Activated CD8-positive, alpha-beta memory T cell treated with anti-CD3 and anti-CD28 coated beads, Interleukin-2, amount 10 ng/mL, durations not matched to agents 7 days and 5 days (primary cell): ENCODE data around the gene HP. TPM values are rescaled to one million over a fixed set of nuclear protein-coding genes. Genes with fewer than 3 reads are reported as not detected.
"Not testable (repeated sequence)": the region's sequence is repeated elsewhere in the genome, so short reads cannot be mapped to it uniquely, and the experiment has no call there.

Experiments used
- ATAC-seq: fragments of 150-1000 bp; cut with Tn5 transposase; one replicate; pipeline ENCODE4 v1.10.0; 2021; ENCODE audit warnings: moderate library complexity
- CTCF ChIA-PET: fragments of 350-600 bp; sonication (Branson Sonifier 250); formaldehyde crosslinking; loops from one replicate; lab custom pipeline; 2021; ENCODE audit warnings: antibody characterized with exemption; lab: Charles Lee
- DNase-seq: peaks from one replicate; pipeline ENCODE4 v3.0.0-alpha.2; 2020
- H3K27ac Mint-ChIP-seq: one replicate; pipeline ENCODE4 v1.8.0; 2021; ENCODE audit warnings: mild to moderate bottlenecking, mixed read lengths
- H3K27me3 Mint-ChIP-seq: one replicate; pipeline ENCODE4 v1.8.0; 2021; ENCODE audit warnings: mixed read lengths
- H3K36me3 Mint-ChIP-seq: one replicate; pipeline ENCODE4 v1.8.0; 2021; ENCODE audit warnings: mild to moderate bottlenecking, mixed read lengths
- H3K4me1 Mint-ChIP-seq: one replicate; pipeline ENCODE4 v1.8.0; 2021; ENCODE audit warnings: mixed read lengths
- H3K4me3 Mint-ChIP-seq: one replicate; pipeline ENCODE4 v1.8.0; 2021; ENCODE audit warnings: mild to moderate bottlenecking, moderate library complexity, mixed read lengths
- H3K9me3 Mint-ChIP-seq: one replicate; pipeline ENCODE4 v1.8.0; 2022; ENCODE audit warnings: low read depth, mixed read lengths
- total RNA-seq, 2 experiments: library from RNA; stranded (reverse); gene quantifications; one replicate each; pipeline ENCODE4 v1.2.3, GENCODE V29; 2021

The HP gene, protein sequence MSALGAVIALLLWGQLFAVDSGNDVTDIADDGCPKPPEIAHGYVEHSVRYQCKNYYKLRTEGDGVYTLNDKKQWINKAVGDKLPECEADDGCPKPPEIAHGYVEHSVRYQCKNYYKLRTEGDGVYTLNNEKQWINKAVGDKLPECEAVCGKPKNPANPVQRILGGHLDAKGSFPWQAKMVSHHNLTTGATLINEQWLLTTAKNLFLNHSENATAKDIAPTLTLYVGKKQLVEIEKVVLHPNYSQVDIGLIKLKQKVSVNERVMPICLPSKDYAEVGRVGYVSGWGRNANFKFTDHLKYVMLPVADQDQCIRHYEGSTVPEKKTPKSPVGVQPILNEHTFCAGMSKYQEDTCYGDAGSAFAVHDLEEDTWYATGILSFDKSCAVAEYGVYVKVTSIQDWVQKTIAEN
- total RNA-seq, result not detected

GRCh38 chr16:72054254-72054847, at the start of gene HP:
Gene HP (plus strand): TSS chr16:72054505. CDS start chr16:72054653, 148 bp downstream.
- H3K27me3 Mint-ChIP-seq, H3K4me1 Mint-ChIP-seq, H3K4me3 Mint-ChIP-seq, H3K27ac Mint-ChIP-seq, H3K36me3 Mint-ChIP-seq, DNase-seq, H3K9me3 Mint-ChIP-seq, ATAC-seq: not testable (repeated sequence)
- CTCF ChIA-PET, result interaction anchor here (1.0 kb wide), 1 partner anchor 12 kb away, joined by 4 read pairs; no protein-coding TSS in a partner anchor

- DNase-seq, ATAC-seq, CTCF ChIA-PET, H3K36me3 Mint-ChIP-seq, H3K27me3 Mint-ChIP-seq, H3K27ac Mint-ChIP-seq, H3K9me3 Mint-ChIP-seq: not testable (repeated sequence)
- peak overlapping the region; percentile 90 for H3K4me3 Mint-ChIP-seq
- H3K4me1 Mint-ChIP-seq, result peaks cover 31% of the 10 kb centered on the region
Observed at GRCh38 chr16:72008065-72008423, 46.3 kb upstream of the HP start.

- H3K27ac Mint-ChIP-seq, result peak within 1 kb of the TSS; percentile 86
- no peaks in the 10 kb centered on the region for H3K9me3 Mint-ChIP-seq
- CTCF ChIA-PET, result no interaction called here
- H3K4me3 Mint-ChIP-seq, result peak within 1 kb of the TSS; percentile 90
- no peaks in the 10 kb centered on the region for H3K27me3 Mint-ChIP-seq
- ATAC-seq (peak; percentile 100), DNase-seq (peak; percentile 99)
- H3K4me1 Mint-ChIP-seq, result peaks cover 37% of the 10 kb centered on the region
- peaks cover 3% of the 10 kb centered on the region for H3K36me3 Mint-ChIP-seq
Observed at GRCh38 chr16:72008424-72009216, 45.7 kb upstream of the HP start, which contains the start of gene DHODH. Gene DHODH (plus strand): TSS chr16:72008744. CDS start chr16:72008765, 21 bp downstream.

DNA sequence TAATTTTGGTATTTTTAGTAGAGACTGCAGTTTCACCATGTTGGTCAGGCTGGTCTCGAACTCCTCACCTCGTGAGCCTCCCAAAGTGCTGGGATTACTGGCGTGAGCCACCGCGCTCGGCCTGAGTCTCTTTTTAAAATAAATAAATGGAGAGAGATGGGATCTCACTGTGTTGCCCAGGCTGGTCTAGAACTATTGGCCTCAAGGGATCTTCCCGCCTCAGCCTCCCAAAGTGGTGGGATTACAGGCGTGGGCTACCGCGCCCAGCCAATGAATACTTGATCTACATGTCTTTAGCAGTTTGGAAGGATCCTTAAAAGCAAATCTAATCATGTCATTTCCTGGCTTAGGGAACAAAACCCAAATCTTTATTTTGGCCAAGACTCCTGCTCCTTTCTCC, 44.5 kb upstream of the HP start:
- Mint-ChIP-seq H3K9me3 (no peaks in the 10 kb centered on the region), H3K27ac (no peak overlapping the region), H3K4me3 (peak overlapping the region; percentile 47), H3K27me3 (no peaks in the 10 kb centered on the region), H3K4me1 (peaks cover 41% of the 10 kb centered on the region), H3K36me3 (peaks cover 5% of the 10 kb centered on the region)
- DNase-seq, result no peak
- ATAC-seq, result no peak
- CTCF ChIA-PET, result no interaction called here

GRCh38 chr16:72012607-72013006, 41.7 kb upstream of the HP start:
- Mint-ChIP-seq H3K36me3 (peaks cover 7% of the 10 kb centered on the region), H3K27me3 (no peaks in the 10 kb centered on the region), H3K27ac (peak overlapping the region; percentile 41), H3K9me3 (no peaks in the 10 kb centered on the region), H3K4me1 (peaks cover 38% of the 10 kb centered on the region), H3K4me3 (no peak overlapping the region)
- DNase-seq (no peak), ATAC-seq (no peak)
- CTCF ChIA-PET, result interaction anchor here (0.5 kb wide), 1 partner anchor 80 kb away, joined by 3 read pairs; no protein-coding TSS in a partner anchor

DNA sequence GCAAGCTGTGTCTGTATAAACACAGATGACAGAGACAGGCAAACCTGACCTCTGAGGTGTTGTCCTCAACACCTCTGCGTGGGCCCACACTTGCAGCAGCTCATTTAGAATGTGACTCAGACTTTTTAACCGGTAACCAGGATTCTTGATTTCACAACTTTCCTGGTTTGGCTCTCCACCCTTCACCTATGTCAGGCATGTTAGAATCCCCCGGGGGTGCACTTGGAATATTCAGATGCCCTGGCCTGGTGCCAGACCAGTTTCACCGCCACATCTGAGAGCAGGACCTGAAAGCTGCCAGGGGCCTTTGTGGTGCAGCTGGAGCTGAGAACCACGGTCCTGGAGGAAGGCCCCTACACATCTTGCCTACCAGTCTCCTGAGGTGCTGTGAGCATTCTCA, 40.9 kb upstream of the HP start:
- CTCF ChIA-PET, result no interaction called here
- H3K9me3 Mint-ChIP-seq, result no peaks in the 10 kb centered on the region
- H3K4me1 Mint-ChIP-seq, result peaks cover 37% of the 10 kb centered on the region
- no peak for ATAC-seq
- no peaks in the 10 kb centered on the region for H3K27me3 Mint-ChIP-seq
- H3K36me3 Mint-ChIP-seq, result peaks cover 9% of the 10 kb centered on the region
- peak overlapping the region; percentile 62 for H3K27ac Mint-ChIP-seq
- no peak for DNase-seq
- no peak overlapping the region for H3K4me3 Mint-ChIP-seq

DNA sequence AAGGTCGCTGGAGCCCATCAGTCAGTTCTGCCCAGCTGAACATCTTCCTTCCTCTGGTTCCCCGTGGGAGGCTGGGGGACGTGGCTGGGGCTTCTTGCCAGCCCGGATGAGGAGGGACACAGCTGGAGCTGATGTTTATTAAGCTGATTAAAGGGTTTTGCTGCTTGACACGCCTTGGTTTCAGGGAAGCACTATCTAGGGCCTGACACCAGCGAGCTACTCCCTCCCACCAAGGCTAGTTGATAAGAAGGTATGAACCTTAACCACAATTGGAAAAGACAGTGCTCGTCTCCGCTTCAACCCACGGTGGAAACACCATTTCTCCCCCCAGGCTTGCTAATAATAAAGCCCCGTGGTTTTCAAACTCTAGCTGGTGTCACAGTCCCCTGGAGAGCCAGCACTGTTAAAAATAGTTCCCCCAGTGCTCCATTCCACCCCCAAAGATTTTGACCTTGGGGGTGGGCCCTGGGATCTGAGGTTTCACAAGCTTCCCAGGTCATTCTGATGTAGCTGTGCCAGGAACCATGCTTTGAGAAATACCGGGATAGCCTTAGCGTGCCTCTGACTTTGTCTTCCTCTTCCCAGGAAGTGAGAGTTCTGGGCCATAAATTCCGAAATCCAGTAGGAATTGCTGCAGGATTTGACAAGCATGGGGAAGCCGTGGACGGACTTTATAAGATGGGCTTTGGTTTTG, 40.3 kb upstream of the HP start:
- no peak for ATAC-seq
- peaks cover 7% of the 10 kb centered on the region for H3K36me3 Mint-ChIP-seq

GRCh38 chr16:72014675-72015074, 39.6 kb upstream of the HP start:
- no peaks in the 10 kb centered on the region for H3K9me3 Mint-ChIP-seq
- H3K27ac Mint-ChIP-seq, result no peak overlapping the region
- peaks cover 7% of the 10 kb centered on the region for H3K36me3 Mint-ChIP-seq
- no peak overlapping the region for H3K4me3 Mint-ChIP-seq
- CTCF ChIA-PET, result interaction anchor here (0.5 to 1.1 kb wide), 3 partner anchors 13 to 90 kb away, joined by 3 read pairs; no protein-coding TSS in a partner anchor
- H3K4me1 Mint-ChIP-seq, result peaks cover 31% of the 10 kb centered on the region
- no peak for ATAC-seq
- no peak for DNase-seq
- no peaks in the 10 kb centered on the region for H3K27me3 Mint-ChIP-seq

More for the DNA sequence above, 40.3 kb upstream of the HP start:
- H3K27me3 Mint-ChIP-seq, result no peaks in the 10 kb centered on the region
- no peak overlapping the region for H3K4me3 Mint-ChIP-seq
- no peaks in the 10 kb centered on the region for H3K9me3 Mint-ChIP-seq
- CTCF ChIA-PET, result interaction anchor here (0.5 to 1.1 kb wide), 3 partner anchors 13 to 89 kb away, joined by 3 read pairs; no protein-coding TSS in a partner anchor
- no peak for DNase-seq
- peaks cover 33% of the 10 kb centered on the region for H3K4me1 Mint-ChIP-seq
- H3K27ac Mint-ChIP-seq, result peak overlapping the region; percentile 62

GRCh38 chr16:72015124-72015523, 39.2 kb upstream of the HP start:
- H3K36me3 Mint-ChIP-seq, result peaks cover 7% of the 10 kb centered on the region
- no peaks in the 10 kb centered on the region for H3K9me3 Mint-ChIP-seq
- no peaks in the 10 kb centered on the region for H3K27me3 Mint-ChIP-seq
- no peak overlapping the region for H3K4me3 Mint-ChIP-seq
- no peak for ATAC-seq
- no peak overlapping the region for H3K27ac Mint-ChIP-seq
- DNase-seq, result no peak
- peaks cover 27% of the 10 kb centered on the region for H3K4me1 Mint-ChIP-seq
- CTCF ChIA-PET, result interaction anchor here (1.1 kb wide), 2 partner anchors 14 to 74 kb away, joined by 3 read pairs; no protein-coding TSS in a partner anchor

DNA sequence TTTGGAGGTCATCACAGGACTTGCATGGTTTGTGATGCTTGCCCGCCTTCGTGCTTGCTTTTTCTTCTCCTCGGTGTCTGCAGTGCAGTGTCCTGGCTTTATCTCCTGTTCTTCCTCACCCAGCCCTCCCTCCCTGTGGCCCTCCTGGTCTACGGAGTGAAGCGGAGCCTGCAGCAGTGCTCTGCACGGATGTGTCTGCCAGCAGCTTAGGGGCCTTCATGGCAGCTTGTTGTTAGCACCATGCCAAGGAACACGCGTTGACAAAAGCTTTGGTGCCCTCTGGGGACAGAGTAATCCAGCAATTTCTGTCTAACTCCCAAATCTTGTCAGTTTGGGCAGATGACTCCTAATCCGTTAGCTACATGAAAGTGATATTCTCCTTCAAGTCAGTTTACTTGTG, 35.8 kb upstream of the HP start:
- no peak for ATAC-seq
- CTCF ChIA-PET, result no interaction called here

GRCh38 chr16:72021043-72021442, 33.3 kb upstream of the HP start:
- Mint-ChIP-seq H3K27ac (no peak overlapping the region), H3K4me1 (no peaks in the 10 kb centered on the region), H3K4me3 (no peak overlapping the region), H3K36me3 (peaks cover 17% of the 10 kb centered on the region), H3K27me3 (no peaks in the 10 kb centered on the region), H3K9me3 (no peaks in the 10 kb centered on the region)
- CTCF ChIA-PET, result no interaction called here
- DNase-seq (no peak), ATAC-seq (no peak)

More for the DNA sequence above, 35.8 kb upstream of the HP start:
- peaks cover 13% of the 10 kb centered on the region for H3K36me3 Mint-ChIP-seq
- no peak for DNase-seq
- peaks cover 6% of the 10 kb centered on the region for H3K4me1 Mint-ChIP-seq
- no peak overlapping the region for H3K27ac Mint-ChIP-seq
- no peak overlapping the region for H3K4me3 Mint-ChIP-seq
- no peaks in the 10 kb centered on the region for H3K27me3 Mint-ChIP-seq
- no peaks in the 10 kb centered on the region for H3K9me3 Mint-ChIP-seq

DNA sequence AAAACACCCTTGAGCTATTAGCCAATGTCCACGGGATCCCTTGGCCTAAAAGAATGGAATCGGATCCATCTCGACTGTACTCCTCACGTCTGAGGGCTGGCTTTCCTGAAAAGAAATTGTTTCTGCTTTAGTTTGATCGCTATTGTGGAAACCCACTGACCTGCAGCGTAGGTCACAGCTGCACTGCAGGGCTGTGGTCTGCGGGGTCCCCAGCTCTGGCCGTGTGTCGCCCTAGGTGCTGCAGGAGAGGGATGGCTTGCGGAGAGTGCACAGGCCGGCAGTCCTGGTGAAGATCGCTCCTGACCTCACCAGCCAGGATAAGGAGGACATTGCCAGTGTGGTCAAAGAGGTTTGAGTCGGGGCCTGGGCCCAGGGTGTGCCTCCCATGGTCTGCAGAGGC, 32.2 kb upstream of the HP start:
- CTCF ChIA-PET, result no interaction called here
- DNase-seq (no peak), ATAC-seq (no peak)
- no peak overlapping the region for H3K27ac Mint-ChIP-seq
- H3K4me1 Mint-ChIP-seq, result no peaks in the 10 kb centered on the region
- H3K4me3 Mint-ChIP-seq, result no peak overlapping the region
- H3K9me3 Mint-ChIP-seq, result no peaks in the 10 kb centered on the region
- H3K27me3 Mint-ChIP-seq, result no peaks in the 10 kb centered on the region
- peaks cover 17% of the 10 kb centered on the region for H3K36me3 Mint-ChIP-seq

DNA sequence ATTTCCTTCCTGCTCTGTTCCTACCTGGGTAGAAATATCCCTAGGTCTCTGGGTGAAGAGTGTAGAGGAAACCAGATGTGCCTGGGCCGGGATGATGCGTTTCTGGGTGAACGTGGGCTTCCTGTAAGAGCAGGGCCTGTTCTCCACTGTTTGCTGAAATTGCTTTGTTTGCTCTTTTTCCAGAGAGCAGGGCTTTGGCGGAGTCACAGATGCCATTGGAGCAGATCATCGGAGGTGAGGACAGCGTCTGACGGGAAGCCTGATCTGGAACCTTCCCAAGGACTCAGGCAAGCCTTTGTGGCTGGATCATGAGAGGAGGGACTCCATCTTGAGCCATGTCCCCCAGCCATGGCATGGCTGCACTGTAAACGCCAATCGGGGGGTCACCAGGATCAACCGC, 30.3 kb upstream of the HP start:
- peaks cover 19% of the 10 kb centered on the region for H3K36me3 Mint-ChIP-seq
- H3K27me3 Mint-ChIP-seq, result no peaks in the 10 kb centered on the region
- H3K4me1 Mint-ChIP-seq, result no peaks in the 10 kb centered on the region
- CTCF ChIA-PET, result no interaction called here
- no peak overlapping the region for H3K4me3 Mint-ChIP-seq
- H3K27ac Mint-ChIP-seq, result peak overlapping the region; percentile 13
- DNase-seq (no peak), ATAC-seq (no peak)
- H3K9me3 Mint-ChIP-seq, result no peaks in the 10 kb centered on the region
